Esophagus mucosa (tissue), 1 donor: Measurements from ENCODE around the gene MRPL18. TPM values are rescaled to one million over a fixed set of nuclear protein-coding genes. Genes with fewer than 3 reads are reported as not detected.
A peak's percentile ranks its signal among the peaks of the same experiment; 100 is the strongest.
"Not testable (repeated sequence)": the region's sequence is repeated elsewhere in the genome, so short reads cannot be mapped to it uniquely, and the experiment has no call there.

ENCODE experiments used
- ATAC-seq: fragments of 200-7000 bp; cut with Tn5 transposase; one replicate; pipeline ENCODE4 v1.9.1; 2020
- total RNA-seq: library from RNA; stranded (reverse); gene quantifications from one replicate; pipeline ENCODE4 v1.2.4, GENCODE V29; 2023
- donor health status: DM: yes; HTN: yes; CAD: no.

Gene MRPL18
- 53.9 TPM for total RNA-seq

DNA sequence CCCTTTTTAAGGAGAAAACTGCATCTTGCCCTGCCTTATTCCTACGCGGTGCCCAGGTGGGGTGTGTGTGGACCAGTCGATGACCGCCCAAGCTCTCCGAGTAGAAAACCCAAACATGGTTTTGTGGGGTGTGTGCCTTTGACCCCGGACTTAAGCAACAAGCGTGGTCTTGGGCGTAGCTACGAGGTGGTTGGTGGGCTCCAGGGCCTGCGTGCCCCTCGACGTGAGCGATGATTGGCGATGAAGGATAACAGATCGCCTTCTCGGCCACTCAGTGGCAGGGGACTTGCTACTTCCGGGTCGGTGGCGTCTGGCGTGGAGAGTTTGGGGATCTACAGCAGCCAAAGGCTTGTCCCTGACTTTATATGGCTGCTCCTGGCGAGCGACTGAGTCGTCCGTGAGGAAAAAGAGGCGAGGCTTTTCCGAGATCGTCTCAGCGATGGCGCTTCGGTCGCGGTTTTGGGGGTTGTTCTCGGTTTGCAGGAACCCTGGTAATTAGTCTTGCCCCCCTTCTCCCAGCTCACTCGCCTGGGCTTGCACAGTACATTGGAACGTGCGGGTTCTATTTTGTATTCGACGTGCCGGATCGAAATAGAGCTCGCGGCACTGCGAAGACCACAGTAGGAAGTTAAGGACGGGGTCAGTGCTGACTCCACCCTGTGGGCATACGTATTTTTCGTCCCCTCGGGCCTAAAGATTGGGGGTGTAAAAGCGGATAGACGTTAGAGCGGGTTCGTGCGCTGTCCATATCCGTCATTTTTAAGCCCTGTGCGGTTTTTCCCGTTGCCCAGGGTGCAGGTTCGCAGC, at the start of gene MRPL18:
TSS of gene MRPL18 (plus strand) at position 319 of the 807 bp plus-strand sequence. CDS start at position 440, 121 bp downstream.
- ATAC-seq = peak; percentile 92

GRCh38 chr6:159742165-159742564, 48.1 kb upstream of the MRPL18 start:
- no peak for ATAC-seq

DNA sequence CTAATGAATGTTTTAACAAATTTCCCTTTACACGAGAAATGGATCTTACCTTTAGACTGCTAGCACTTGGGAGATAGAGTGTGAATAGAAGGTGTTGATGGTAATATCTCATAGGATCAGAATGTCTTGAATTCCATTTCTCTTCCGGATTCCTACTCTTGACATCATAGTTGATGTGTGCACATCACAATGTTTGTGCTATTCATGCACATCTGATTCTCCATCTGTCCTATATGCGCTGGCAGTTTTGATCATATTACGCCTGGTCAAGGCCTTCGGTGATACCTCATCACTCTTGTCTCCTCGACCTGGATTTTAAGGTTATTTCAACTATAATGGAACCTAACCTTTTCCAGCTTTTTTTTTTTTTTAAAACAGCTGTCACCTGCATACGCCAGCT, 45.2 kb upstream of the MRPL18 start:
- ATAC-seq = no peak

DNA sequence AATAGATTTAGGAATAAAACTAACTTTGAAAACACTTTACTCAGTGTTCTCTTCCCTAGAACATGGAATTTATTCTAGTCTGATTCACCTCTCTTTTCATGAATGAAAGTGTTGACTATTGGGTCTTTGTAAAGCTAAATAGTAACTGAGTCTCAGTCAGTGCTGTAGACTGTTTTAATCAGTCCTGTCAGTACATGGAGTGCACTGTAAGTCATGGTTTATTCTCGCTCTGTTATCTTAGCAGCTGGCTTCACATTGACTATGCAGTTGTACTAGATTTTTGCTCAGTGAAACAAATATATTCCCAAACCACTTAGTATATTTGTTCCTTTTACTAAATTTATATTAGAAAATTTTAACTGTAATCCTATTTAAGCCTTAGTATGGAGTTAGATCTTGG, 43.5 kb upstream of the MRPL18 start:
- no peak for ATAC-seq

DNA sequence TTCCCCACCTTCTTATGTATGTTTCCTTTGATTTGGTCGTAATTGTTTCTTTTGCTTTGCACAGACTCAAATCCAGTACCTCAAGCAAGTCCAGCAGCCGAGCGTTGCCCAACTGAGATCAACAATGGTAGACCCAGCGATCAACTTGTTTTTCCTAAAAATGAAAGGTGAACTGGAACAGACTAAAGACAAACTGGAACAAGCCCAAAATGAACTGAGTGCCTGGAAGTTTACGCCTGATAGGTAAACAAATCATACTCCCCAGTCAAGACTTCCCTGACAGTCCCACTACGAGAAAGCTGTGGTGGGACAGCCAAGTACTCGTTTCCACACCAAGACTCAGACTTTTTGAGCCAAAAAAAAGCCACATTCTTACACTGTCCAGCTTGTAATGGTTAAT, 42.1 kb upstream of the MRPL18 start:
- ATAC-seq = not testable (repeated sequence)

DNA sequence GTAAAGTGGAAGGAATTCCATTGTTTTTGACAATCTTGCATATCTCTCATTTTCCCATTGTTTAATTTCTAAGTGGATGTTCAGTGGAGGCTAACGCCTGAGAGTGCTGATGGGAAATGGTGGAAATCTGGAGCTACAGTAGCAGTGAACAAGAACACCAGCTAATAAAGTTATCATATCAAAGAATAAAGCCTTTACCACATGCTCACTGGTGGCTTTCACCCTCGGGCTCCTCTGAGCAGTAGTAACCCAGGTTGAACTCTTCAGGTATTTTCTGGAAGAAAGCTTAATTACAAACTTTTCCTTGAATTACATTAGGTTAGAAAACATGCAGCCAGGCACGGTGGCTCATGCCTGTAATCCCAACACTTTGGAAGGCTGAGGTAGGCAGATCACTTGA, 38.8 kb upstream of the MRPL18 start:
- no peak for ATAC-seq

GRCh38 chr6:159753081-159753872, 37.0 kb upstream of the MRPL18 start:
- ATAC-seq = no peak

DNA sequence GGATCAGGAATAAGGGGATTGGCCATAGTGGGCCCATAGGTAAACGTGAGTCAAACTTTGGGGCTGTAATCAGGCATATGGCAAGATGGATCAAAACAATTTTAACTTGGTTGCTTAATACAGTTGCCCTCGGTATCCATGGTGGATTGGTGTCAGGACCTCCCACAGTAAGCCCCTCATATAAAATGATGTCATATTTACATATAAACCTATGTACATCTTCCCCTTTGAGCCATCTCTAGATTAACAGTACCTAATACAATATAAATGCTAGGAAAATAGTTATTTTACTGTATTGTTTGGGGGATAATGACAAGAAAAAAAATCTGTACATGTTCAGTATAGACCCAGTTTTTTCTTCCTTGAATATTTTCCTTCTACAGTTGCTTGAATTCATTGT, 35.9 kb upstream of the MRPL18 start:
- no peak for ATAC-seq

GRCh38 chr6:159754959-159755914, 35.0 kb upstream of the MRPL18 start:
- no peak for ATAC-seq

DNA sequence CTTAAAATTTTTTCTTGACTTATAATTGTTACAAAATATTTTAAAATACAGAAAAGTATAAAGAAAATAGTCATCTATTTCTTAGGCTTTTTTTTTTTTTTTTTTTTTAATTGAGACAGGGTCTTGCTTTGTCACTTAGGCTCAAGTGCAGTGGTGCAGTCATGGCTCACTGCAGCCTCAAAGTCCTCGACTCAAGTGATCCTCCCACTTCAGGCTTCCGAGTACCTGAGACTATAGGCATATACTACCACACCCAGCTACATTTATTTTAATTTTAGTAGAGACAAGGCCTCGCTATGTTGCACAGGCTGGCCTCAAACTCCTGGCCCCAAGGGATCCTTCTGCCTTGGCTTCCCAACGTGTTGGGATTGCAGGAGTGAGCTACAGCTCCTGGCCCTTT, 33.8 kb upstream of the MRPL18 start:
- ATAC-seq = no peak

GRCh38 chr6:159758031-159759001, 32.0 kb upstream of the MRPL18 start:
- ATAC-seq = no peak

- no peak for ATAC-seq
These were observed 30.6 kb upstream of the MRPL18 start for GRCh38 chr6:159759645-159760044.

DNA sequence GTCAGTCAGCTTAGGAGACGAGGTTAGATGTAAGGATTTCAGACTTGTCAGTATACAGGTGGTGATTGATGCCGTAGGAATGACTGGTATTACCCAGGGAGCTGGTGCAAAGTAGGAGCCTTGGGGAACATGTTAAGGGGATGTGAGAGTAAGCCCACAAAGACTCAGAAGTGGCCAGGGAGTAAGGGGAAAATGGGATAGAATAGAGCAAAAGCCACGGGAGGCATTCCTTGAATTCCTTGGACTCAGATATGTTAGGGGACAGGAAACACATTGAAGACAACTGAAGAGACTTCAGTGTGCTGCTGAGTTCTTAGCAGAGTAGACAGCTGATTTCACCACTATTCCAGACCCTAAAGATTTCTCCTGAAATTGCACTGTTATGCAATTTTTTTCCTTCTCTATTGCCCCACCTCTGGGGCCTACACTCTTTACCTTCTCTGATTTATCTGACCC, 29.6 kb upstream of the MRPL18 start:
- no peak for ATAC-seq

DNA sequence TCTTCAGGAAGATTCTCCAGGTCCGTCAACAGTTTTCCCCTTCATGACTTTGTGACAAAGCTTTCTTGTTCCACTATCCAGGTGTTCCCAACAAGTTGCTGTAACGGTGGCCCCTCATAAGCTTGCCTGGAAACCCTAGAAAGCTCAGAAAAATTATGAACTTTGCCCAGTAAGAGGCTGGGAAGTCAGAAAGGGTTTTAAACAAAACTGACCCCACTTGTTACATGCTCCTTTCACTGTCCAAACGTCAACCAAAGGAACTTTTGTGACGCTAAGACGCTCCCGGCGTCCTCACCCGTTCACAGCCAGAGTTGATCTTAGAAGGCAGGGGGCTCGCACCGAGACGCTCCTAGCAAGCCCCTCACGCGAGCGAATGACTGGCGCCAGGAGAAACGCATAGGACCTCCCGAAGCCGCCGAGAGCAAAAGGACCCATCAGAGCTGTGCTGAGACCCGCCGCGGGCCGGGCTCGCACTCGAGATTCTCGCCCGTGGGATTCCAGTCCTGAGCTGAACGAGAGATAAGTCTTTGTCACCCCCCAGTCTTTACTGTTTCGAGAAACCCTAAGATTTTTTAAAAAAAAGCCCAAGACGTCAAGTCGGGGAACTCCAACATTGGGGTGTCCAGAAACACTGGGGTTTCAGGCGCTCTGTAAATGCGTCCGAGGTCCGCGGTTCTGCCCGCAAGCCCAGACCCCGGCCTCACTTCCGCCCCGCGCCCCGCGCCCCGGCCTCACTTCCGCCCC, 29.0 kb upstream of the MRPL18 start:
- no peak for ATAC-seq

DNA sequence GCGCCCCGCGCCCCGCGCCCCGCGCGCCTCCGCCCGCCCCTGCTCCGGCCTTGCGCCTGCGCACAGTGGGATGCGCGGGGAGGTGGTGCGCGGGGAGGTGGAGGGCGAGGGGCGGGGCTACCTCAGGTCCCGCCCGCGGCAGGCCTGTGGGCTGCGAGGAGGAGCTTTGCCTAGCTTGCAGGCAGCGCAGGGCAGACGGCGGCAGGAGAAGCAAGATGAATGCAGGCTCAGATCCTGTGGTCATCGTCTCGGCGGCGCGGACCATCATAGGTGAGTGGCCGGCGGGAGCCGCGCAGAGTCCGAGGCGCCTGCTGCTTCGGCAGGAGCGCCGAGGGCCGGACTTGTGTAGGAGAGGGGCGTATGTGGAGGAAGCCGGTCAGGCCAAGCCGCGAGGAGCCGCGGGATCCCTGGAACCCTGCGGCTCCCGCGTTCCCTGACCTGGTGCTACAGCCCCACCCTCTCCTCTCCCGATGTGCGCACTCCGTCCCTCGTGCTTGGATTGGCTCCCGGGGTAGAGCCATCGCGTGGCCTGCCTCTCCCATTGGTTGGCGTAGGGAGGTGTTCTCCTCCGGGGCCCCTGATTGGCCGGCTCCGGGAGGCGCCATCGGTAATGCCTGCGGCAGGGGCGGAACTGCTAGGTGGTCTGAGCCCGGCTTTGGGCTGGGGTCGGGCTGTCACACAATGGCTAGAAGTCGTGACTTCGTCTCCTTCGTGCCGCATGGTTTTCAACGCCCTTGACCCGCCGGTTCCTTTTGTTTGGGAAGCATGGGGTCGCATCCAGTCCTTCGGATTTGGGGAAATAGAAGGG, 28.2 kb upstream of the MRPL18 start, which contains the start of gene ACAT2:
TSS of gene ACAT2 (plus strand) at position 173 of the 808 bp plus-strand sequence. CDS start at position 216, 43 bp downstream.
- peak; percentile 99 for ATAC-seq

- peak; percentile 7 for ATAC-seq
These were observed 27.5 kb upstream of the MRPL18 start for GRCh38 chr6:159762681-159763293.

DNA sequence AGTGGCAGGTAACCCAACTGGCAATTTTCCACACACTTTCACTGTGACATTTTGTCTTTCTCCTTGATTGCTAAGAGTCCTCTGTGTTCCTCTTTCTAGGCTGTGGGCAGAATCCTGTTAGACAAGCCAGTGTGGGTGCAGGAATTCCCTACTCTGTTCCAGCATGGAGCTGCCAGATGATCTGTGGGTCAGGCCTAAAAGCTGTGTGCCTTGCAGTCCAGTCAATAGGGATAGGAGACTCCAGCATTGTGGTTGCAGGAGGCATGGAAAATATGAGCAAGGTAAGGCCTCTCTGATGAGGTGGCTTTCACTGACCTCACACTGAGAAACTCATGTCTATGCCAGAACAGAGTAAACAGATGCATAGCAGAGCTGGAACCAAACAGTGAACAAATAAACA, 23.4 kb upstream of the MRPL18 start:
- ATAC-seq = no peak

DNA sequence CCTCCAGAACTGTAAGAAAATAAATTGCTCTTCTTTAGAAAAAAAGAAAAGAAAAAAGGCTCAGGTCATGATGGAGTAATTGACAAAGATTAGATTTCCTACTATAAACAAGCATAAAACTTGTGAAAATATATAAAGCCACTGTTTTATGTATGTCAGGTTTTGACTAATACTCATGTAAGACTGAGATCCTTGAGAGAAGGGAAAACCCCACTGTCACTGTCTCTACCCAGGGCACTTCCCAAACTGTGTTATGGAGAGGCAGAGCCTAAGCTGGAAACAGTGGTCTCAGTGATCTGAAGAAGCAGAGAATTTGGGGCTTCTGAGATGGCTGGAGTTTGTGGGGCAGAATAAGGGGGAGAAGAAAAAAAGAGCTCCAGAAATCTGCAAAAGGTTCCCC, 20.8 kb upstream of the MRPL18 start:
- ATAC-seq = no peak

- ATAC-seq = no peak
These were observed 18.1 kb upstream of the MRPL18 start for GRCh38 chr6:159772196-159772595.
